ENCODE data around the gene PGS1.

DNA sequence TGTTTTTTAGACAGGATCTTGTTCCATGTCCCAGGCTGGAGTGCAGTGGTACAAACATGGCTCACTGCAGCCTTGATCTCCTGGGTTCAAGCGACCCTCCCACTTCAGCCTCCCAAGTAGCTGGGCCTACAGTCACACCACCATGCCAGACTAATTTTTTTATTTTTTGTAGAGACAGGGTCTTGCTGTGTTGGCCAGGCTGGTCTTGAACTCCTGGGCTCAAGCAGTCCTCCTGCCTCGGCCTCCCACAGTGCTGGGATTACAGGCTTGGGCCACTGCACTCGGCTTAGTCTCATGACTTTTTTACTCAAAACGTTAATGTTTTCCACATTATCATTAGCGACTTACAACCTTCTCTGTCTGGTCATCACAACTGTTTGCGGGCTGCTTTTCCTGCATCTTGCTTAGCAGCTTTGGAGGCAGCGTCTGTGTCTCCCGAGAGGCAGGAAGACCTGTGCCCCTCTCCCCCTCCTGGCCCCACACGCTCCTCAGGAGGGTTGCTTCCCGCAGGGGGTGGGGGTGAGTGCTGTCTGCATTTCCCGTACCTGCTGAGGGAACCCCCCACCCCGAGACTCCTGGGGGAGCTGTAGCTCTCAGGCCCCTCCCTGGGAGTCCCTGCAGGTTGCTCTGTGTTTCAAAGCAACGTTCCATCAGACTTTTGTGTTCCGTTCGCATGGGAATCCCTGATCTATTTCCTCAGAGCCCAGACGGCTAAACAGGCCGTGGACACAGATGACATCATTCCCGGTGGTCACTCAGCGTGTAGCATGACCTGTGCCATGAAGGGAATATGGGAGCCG lies 52.6 kb downstream of the PGS1 start:
- TF ChIP-seq, protein P1, sequence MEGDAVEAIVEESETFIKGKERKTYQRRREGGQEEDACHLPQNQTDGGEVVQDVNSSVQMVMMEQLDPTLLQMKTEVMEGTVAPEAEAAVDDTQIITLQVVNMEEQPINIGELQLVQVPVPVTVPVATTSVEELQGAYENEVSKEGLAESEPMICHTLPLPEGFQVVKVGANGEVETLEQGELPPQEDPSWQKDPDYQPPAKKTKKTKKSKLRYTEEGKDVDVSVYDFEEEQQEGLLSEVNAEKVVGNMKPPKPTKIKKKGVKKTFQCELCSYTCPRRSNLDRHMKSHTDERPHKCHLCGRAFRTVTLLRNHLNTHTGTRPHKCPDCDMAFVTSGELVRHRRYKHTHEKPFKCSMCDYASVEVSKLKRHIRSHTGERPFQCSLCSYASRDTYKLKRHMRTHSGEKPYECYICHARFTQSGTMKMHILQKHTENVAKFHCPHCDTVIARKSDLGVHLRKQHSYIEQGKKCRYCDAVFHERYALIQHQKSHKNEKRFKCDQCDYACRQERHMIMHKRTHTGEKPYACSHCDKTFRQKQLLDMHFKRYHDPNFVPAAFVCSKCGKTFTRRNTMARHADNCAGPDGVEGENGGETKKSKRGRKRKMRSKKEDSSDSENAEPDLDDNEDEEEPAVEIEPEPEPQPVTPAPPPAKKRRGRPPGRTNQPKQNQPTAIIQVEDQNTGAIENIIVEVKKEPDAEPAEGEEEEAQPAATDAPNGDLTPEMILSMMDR (conservative IDR thresholded peaks at IDR 0.05; ENCODE audit: low read length) = no peak
- no peak for TF ChIP-seq EZH2phosphoT487 (IDR thresholded peaks at IDR 0.05; ENCODE audit: borderline replicate concordance, low read depth, low read length)
